ENCODE data around the gene PDGFC. TPM values are rescaled to one million over a fixed set of nuclear protein-coding genes. Genes with fewer than 3 reads are reported as not detected.

The PDGFC gene
- total RNA-seq, 2 experiments from 2014 or later: not detected

DNA sequence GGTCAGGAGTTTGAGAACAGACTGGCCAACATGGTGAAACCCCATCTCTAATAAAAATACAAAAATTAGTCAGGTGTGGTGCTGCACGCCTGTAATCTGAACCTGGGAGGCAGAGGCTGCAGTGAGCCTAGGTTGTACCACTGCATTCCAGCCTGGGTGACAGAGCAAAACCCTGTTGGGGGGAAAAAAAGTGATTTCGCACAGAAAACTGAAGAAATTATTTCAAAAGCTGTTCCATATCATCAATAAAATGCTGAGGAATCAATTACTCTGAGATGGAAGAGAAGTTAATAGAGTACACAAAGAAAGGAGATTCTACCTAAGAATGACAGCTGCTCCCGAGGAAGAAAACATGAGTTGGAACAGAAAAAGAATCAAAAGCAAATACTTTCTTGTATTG, 95.9 kb downstream of the PDGFC start:
- intact Hi-C loops (cut with micrococcal nuclease; ENCODE audit: unreplicated experiment): no loop called here
- no peak for TF ChIP-seq EZH2phosphoT487 (IDR thresholded peaks at IDR 0.05; ENCODE audit: borderline replicate concordance, low read depth, low read length)
- TF ChIP-seq, protein P1, sequence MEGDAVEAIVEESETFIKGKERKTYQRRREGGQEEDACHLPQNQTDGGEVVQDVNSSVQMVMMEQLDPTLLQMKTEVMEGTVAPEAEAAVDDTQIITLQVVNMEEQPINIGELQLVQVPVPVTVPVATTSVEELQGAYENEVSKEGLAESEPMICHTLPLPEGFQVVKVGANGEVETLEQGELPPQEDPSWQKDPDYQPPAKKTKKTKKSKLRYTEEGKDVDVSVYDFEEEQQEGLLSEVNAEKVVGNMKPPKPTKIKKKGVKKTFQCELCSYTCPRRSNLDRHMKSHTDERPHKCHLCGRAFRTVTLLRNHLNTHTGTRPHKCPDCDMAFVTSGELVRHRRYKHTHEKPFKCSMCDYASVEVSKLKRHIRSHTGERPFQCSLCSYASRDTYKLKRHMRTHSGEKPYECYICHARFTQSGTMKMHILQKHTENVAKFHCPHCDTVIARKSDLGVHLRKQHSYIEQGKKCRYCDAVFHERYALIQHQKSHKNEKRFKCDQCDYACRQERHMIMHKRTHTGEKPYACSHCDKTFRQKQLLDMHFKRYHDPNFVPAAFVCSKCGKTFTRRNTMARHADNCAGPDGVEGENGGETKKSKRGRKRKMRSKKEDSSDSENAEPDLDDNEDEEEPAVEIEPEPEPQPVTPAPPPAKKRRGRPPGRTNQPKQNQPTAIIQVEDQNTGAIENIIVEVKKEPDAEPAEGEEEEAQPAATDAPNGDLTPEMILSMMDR (conservative IDR thresholded peaks at IDR 0.05; ENCODE audit: low read length): no peak
- Histone ChIP-seq H3K4me3 (ENCODE audit: low read depth, low read length, poor library complexity, severe bottlenecking) (no peak overlapping the region), H4K20me1 (ENCODE audit: insufficient read depth, low read length) (no peaks in the 10 kb centered on the region), H2AFZ (ENCODE audit: low read length) (no peak overlapping the region), H3K9me3 (ENCODE audit: low read length) (no peaks in the 10 kb centered on the region), H3K4me1 (ENCODE audit: insufficient read depth, low read length, poor library complexity, severe bottlenecking) (no peaks in the 10 kb centered on the region), H3K79me2 (ENCODE audit: insufficient read depth, low read depth, low read length) (no peaks in the 10 kb centered on the region), H3K27ac (ENCODE audit: low read depth, low read length, poor library complexity, severe bottlenecking) (no peak overlapping the region), H3K4me2 (ENCODE audit: low read length) (no peak overlapping the region), H3K36me3 (ENCODE audit: insufficient read depth, low read length) (no peaks in the 10 kb centered on the region), H3K9me2 (ENCODE audit: insufficient read depth, low read length) (no peaks in the 10 kb centered on the region)
- no TSS peak for BruUV-seq (replicated peaks)
- CTCF ChIA-PET (ENCODE audit: unreplicated experiment): no interaction called here
- DNase-seq (ENCODE audit: low spot score): no peak
- POLR2A ChIA-PET: no interaction called here

- H3K9me2 ChIP-seq (ENCODE audit: insufficient read depth, low read length): no peaks in the 10 kb centered on the region
- no peaks in the 10 kb centered on the region for H3K9me3 ChIP-seq (ENCODE audit: low read length)
- BruUV-seq (replicated peaks): no TSS peak
- CTCF ChIA-PET (ENCODE audit: unreplicated experiment): no interaction called here
- no peaks in the 10 kb centered on the region for H4K20me1 ChIP-seq (ENCODE audit: insufficient read depth, low read length)
- no peak overlapping the region for H3K4me2 ChIP-seq (ENCODE audit: low read length)
- no peak overlapping the region for H3K4me3 ChIP-seq (ENCODE audit: low read depth, low read length, poor library complexity, severe bottlenecking)
- no peak overlapping the region for H3K27ac ChIP-seq (ENCODE audit: low read depth, low read length, poor library complexity, severe bottlenecking)
- intact Hi-C loops (cut with micrococcal nuclease; ENCODE audit: unreplicated experiment): no loop called here
- no peaks in the 10 kb centered on the region for H3K36me3 ChIP-seq (ENCODE audit: insufficient read depth, low read length)
- no peak for DNase-seq (ENCODE audit: low spot score)
- POLR2A ChIA-PET: interaction anchor here (1.0 kb wide), 1 partner anchor 12 kb away, joined by 3 read pairs; no protein-coding TSS in a partner anchor
- no peak overlapping the region for H2AFZ ChIP-seq (ENCODE audit: low read length)
- TF ChIP-seq, protein P1 (conservative IDR thresholded peaks at IDR 0.05; ENCODE audit: low read length): no peak
- TF ChIP-seq EZH2phosphoT487 (IDR thresholded peaks at IDR 0.05; ENCODE audit: borderline replicate concordance, low read depth, low read length): no peak
- no peaks in the 10 kb centered on the region for H3K79me2 ChIP-seq (ENCODE audit: insufficient read depth, low read depth, low read length)
- H3K4me1 ChIP-seq (ENCODE audit: insufficient read depth, low read length, poor library complexity, severe bottlenecking): no peaks in the 10 kb centered on the region
Measured at GRCh38 chr4:156875055-156875454, 96.5 kb downstream of the PDGFC start.

- intact Hi-C loops (cut with micrococcal nuclease; ENCODE audit: unreplicated experiment): no loop called here
- Histone ChIP-seq H3K4me3 (ENCODE audit: low read depth, low read length, poor library complexity, severe bottlenecking) (no peak overlapping the region), H3K79me2 (ENCODE audit: insufficient read depth, low read depth, low read length) (no peaks in the 10 kb centered on the region), H3K4me2 (ENCODE audit: low read length) (no peak overlapping the region), H2AFZ (ENCODE audit: low read length) (no peak overlapping the region), H3K9me3 (ENCODE audit: low read length) (no peaks in the 10 kb centered on the region), H3K9me2 (ENCODE audit: insufficient read depth, low read length) (no peaks in the 10 kb centered on the region), H4K20me1 (ENCODE audit: insufficient read depth, low read length) (no peaks in the 10 kb centered on the region), H3K36me3 (ENCODE audit: insufficient read depth, low read length) (no peaks in the 10 kb centered on the region), H3K4me1 (ENCODE audit: insufficient read depth, low read length, poor library complexity, severe bottlenecking) (no peaks in the 10 kb centered on the region), H3K27ac (ENCODE audit: low read depth, low read length, poor library complexity, severe bottlenecking) (no peak overlapping the region)
- BruUV-seq (replicated peaks): no TSS peak
- TF ChIP-seq, protein P1 (conservative IDR thresholded peaks at IDR 0.05; ENCODE audit: low read length): no peak
- TF ChIP-seq EZH2phosphoT487 (IDR thresholded peaks at IDR 0.05; ENCODE audit: borderline replicate concordance, low read depth, low read length): no peak
- CTCF ChIA-PET (ENCODE audit: unreplicated experiment): no interaction called here
- no peak for DNase-seq (ENCODE audit: low spot score)
- POLR2A ChIA-PET: interaction anchor here (0.7 to 1.0 kb wide), 2 partner anchors 11 to 35 kb away, joined by 3 read pairs; no protein-coding TSS in a partner anchor
Measured at GRCh38 chr4:156873799-156874198, 97.8 kb downstream of the PDGFC start.

Data from OCI-LY7 (cell line).